ENCODE results near the gene DDX23.
"Not testable (repeated sequence)": the region's sequence is repeated elsewhere in the genome, so short reads cannot be mapped to it uniquely, and the experiment has no call there.

DDX23 gene

GRCh38 chr12:48851883-48852733, at the start of gene DDX23:
TSS of gene DDX23 (minus strand) at chr12:48852163. CDS start at chr12:48845782, 6,381 bp downstream.
- peak; percentile 92 for DNase-seq

DNA sequence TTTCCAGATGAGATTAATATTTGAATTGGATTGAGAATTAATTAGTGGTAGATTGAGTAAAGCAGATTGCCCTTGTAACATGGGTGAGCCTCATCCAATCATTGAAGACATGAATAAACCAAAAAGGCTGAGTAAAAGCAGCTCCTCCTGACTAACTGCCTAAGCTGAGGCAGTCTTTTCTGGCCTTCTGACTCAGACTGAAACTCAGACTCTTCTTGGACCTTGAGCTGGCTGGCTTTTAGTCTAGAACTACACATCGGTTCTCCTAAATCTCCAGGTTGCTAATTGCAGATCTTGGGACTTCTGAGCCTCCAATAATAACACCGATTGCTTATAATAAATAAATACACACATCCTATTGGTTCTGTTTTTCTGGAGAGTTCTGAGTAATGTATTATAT, 49.3 kb upstream of the DDX23 start:
- DNase-seq = no peak

GRCh38 chr12:48899651-48900050, 47.7 kb upstream of the DDX23 start:
- no peak for DNase-seq

DNA sequence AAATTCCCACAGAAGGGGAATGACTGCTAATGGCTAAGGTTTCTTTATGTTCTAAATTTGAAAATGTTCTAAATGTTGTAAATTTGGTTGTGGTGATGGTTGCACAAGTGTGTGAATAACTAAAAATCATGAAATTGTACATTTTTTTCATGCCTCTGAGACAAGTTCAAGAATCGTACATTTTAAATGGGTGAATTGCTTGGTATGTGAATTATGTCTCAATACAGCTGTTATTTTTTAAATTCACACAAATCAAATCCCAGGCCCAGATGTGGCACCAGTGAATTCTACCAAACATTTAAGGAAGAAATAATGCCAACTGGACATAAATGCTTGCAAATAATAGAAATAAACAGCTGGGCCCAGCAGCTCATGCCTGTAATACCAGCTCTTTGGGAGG, 42.3 kb upstream of the DDX23 start:
- no peak for DNase-seq

DNA sequence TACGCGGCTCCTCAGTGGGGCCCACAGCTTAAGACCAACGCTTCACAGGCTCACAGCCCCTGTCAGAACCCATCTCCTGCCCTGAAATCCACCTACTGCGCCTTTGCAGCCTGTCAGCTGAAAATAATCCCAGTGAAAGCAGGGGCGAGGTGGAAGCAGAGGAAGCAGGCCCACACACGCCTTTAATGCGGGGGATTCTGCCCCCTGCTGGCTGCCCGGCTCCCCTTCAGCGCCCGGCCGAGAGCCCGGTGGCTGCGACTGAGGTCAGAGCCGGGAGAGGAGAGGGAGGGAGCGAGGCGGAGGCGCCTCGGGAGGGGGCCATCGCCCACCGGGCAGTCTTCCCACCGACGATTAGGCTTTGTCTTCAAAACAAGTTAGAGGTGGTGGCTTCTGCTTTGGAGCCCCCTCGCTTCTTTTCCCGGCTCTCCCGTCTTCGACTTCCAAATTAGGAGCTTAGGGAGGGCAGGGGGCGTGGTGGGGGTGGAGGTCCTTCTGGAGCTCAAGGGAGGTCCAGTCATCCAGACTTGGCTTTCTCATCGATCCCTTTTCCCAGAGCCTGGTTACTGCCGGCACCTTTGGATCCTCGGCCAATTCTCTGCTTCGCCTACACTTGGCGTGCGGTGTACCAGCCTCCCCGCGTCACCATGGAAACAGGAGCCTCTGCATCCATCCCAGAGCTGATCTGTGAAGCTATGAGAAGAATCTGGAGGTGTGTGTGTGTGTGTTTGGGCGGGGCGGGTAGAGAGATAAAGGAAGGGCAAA, 38.9 kb upstream of the DDX23 start:
- peak; percentile 59 for DNase-seq

GRCh38 chr12:48889679-48890078, 37.7 kb upstream of the DDX23 start:
- no peak for DNase-seq

DNA sequence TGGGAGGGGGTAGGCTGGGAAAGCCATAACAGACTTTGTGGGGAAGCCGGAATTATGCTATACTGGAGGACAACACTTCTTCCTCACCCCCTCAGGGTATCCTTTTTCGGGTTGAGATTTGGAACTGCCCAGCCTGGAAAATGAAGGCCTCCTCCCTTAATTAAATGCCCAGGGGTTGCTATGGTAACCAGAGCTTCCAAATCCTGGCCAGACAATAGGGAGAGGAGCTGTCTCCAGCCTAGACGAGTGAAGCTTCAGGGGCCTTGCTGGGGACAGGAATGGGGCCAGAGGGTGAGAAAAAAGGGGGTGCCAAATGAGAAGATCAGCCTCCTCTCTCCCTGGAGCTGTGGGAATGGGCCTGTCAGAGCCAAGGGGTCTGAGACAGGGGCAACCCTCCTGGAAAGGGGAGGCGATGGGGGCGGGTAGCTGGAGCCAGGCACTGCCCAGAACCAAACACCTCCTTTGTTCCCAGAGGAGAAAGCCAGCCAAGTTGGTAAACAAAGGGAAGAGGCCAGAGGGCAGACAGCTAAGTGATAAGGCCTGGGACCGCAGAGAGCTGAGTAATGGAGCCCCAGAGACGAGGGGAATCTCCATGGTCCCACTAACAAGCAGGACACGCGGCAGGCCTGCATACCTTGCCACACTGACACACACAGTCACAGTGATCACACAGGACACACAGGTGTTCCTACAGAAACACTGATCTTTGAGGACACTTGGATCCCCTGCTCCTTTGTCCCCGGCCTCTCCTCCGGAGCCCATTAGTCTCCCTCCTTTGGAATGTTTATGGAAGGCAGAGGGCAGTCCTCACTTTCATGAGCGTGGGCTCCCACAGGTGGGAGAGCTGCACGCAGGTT, 31.6 kb upstream of the DDX23 start:
- no peak for DNase-seq

GRCh38 chr12:48882972-48883304, 31.0 kb upstream of the DDX23 start:
- DNase-seq = no peak

GRCh38 chr12:48882315-48882687, 30.3 kb upstream of the DDX23 start:
- no peak for DNase-seq

- DNase-seq = no peak
These were observed 29.8 kb upstream of the DDX23 start for GRCh38 chr12:48881686-48882314.

GRCh38 chr12:48880647-48881046, 28.7 kb upstream of the DDX23 start:
- no peak for DNase-seq

DNA sequence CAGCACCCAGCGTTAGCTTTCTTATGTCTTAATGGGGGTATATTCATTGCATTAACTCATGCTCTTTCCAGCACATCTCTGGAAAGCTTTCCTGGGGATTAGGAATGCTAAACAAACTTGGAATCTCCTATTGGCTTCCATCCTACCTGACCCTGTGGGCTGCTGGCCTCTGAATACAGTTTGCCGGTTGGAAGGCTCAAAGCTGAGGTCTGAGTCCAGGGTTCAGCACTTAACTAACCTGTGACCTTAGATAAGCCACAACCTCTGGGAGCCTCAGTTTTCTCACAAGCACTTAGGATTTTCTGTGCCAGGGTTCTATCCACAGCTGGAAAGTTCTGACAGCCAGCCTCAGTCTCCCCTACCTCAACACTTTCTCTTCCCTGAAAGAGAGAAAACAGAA, 26.6 kb upstream of the DDX23 start:
- no peak for DNase-seq

GRCh38 chr12:48875944-48876515, 24.1 kb upstream of the DDX23 start:
- DNase-seq = no peak

GRCh38 chr12:48873534-48873933, 21.6 kb upstream of the DDX23 start:
- DNase-seq = not testable (repeated sequence)

GRCh38 chr12:48873096-48873495, 21.1 kb upstream of the DDX23 start:
- DNase-seq = no peak

- no peak for DNase-seq
These were observed 17.2 kb upstream of the DDX23 start for GRCh38 chr12:48869191-48869590.

DNA sequence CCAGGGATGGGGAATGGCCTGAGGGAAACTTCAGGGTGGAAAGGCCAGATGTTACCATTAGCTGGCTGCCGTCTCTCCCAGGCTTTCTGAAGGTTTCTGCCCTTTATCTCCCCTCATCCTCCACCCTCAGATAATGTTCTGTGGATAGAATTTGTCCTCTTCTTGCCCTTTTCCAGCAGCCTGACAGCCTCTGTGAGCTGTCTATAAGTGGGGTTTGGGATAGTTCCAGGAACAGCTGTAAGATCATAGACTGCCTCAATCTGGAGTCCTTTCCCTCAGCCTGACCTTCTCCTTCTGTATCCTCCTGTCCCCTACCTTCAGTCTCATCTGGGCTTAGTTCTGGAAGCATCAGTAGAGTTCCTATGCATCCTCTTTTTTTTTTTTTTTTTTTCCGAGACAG, 16.5 kb upstream of the DDX23 start:
- DNase-seq = no peak

GRCh38 chr12:48866052-48866711, 14.2 kb upstream of the DDX23 start:
- DNase-seq = no peak

DNA sequence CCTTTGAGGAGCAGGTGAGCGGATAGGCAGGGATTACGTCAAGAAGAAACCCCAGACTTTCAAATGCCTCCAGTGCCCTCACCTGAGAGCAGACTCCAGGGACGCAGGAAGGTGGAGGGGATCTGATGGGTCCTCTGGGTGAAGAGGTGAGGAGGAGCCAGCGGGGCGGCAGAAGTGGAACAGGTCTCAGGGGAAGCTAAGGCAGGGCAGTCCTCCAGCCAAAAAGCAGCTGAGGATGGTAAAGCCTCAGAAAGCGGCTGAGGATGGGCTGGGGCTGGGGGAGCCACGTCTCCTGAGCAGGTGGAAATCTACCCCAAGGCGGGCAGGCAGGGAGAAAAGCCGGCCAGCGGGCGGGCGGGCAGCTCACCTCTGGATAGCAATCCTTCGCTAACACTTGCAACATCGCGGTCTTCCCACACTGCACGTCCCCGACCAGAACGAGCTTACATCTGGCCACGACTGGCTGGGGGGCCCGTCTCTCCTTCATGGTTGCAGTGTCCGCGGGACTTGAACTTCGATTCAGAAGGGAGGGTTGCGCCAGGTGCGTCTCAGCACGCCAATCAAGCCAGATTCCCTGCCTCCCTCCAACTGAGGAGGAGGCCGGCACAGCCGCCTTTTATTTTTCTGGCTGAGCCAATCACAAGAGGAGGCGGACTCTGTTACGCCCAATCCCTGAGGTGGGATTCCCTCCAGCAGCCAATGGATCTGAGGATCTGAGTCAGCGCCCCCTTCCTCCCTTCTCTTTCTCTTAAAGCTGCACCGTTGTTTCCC, 13.5 kb upstream of the DDX23 start, which contains the start of gene RND1:
Gene RND1, minus strand, starts transcription at position 590 of the 771 bp plus-strand sequence. Its CDS starts 103 bp downstream, at position 487.
- peak; percentile 77 for DNase-seq

DNA sequence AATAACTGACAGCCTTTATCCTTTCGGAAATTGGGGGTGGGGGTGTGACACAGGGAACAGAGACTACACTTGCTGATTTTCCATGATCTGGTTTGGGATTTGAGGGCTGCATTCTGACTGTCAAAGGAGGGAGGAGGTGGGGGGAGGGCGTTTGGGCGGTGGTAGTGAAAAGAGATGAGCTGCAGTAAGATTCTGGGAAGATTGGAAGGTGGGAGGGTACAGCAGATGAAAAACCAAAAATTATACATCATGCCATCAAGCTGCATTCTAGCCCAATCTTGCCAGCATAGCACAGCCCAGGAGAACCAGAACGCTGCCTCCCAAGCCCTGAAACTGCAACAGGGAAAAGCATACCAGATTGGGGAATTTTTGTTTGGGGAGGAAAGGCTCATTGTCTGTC, 11.3 kb upstream of the DDX23 start:
- no peak for DNase-seq

GRCh38 chr12:48862760-48863159, 10.8 kb upstream of the DDX23 start:
- no peak for DNase-seq
